D721Med (cell line): ENCODE data around the gene KCTD12.

Experiments
- DNase-seq: peaks from one replicate; pipeline ENCODE4 v3.0.0; 2011; ENCODE audit warnings: low spot score; ENCODE audit not compliant: insufficient read length
- FAIRE-seq: peaks from 2 replicates; lab custom pipeline; 2011; peaks lifted over from hg19 to GRCh38; lab: Jason Lieb, UNC
- CTCF ChIP-seq: IDR thresholded peaks from 2 replicates; pipeline ENCODE4 v1.5.1; 2012; ENCODE audit warnings: mild to moderate bottlenecking, control low read depth; ENCODE audit not compliant: insufficient read depth; ENCODE audit errors: missing control alignments

Gene KCTD12

GRCh38 chr13:76860706-76861105, 25.5 kb downstream of the KCTD12 start:
- TF ChIP-seq CTCF = no peak
- no peak for DNase-seq
- FAIRE-seq = no peak

GRCh38 chr13:76854894-76855293, 31.3 kb downstream of the KCTD12 start:
- DNase-seq (no peak), FAIRE-seq (no peak)
- no peak for TF ChIP-seq CTCF

GRCh38 chr13:76853921-76854608, 32.1 kb downstream of the KCTD12 start:
- TF ChIP-seq CTCF = no peak
- no peak for DNase-seq
- FAIRE-seq = no peak

GRCh38 chr13:76853481-76853880, 32.7 kb downstream of the KCTD12 start:
- DNase-seq (no peak), FAIRE-seq (no peak)
- no peak for TF ChIP-seq CTCF

GRCh38 chr13:76852986-76853385, 33.2 kb downstream of the KCTD12 start:
- no peak for FAIRE-seq
- no peak for TF ChIP-seq CTCF
- no peak for DNase-seq

GRCh38 chr13:76851961-76852360, 34.2 kb downstream of the KCTD12 start:
- FAIRE-seq (no peak), DNase-seq (no peak)
- TF ChIP-seq CTCF = no peak

GRCh38 chr13:76849493-76849892, 36.7 kb downstream of the KCTD12 start:
- no peak for TF ChIP-seq CTCF
- no peak for FAIRE-seq

More at GRCh38 chr13:76849493-76849892, 36.7 kb downstream of the KCTD12 start:
- no peak for DNase-seq
